OCI-LY3 (cell line): ENCODE results near the gene MUS81.

ENCODE experiments used
- CTCF ChIP-seq: fragments of 200-600, 300-600 bp; sonication (generic); IDR thresholded peaks from 2 replicates; pipeline ENCODE4 v1.5.1; 2014; ENCODE audit warnings: antibody characterized with exemption, low read length, low read depth
- EZH2phosphoT487 ChIP-seq: fragments of 200-600 bp; shearing (Covaris generic); IDR thresholded peaks from 2 replicates; pipeline ENCODE4 v1.6.1; 2018; ENCODE audit warnings: antibody characterized with exemption, mixed run types, low read depth

GRCh38 chr11:65906602-65907001, 46.4 kb downstream of the MUS81 start:
- no peak for TF ChIP-seq CTCF
- no peak for TF ChIP-seq EZH2phosphoT487
